Mesodermal cell (in vitro differentiated cells): ENCODE data around the gene SERPINA10.
"Not testable (repeated sequence)": the region's sequence is repeated elsewhere in the genome, so short reads cannot be mapped to it uniquely, and the experiment has no call there.

Source experiments
- H3K27ac ChIP-seq: 2 replicates; pipeline ENCODE4 v1.7.0; 2013; ENCODE audit warnings: mild to moderate bottlenecking, low read depth, low read length, moderate library complexity; ENCODE audit not compliant: severe bottlenecking
- H3K36me3 ChIP-seq: 2 replicates; pipeline ENCODE4 v1.7.1; 2013; ENCODE audit warnings: mild to moderate bottlenecking, low read length, moderate library complexity; ENCODE audit not compliant: control insufficient read depth, insufficient read depth
- H3K4me1 ChIP-seq: one replicate; pipeline ENCODE4 v1.7.1; 2013; ENCODE audit warnings: mild to moderate bottlenecking, low read length; ENCODE audit not compliant: insufficient read depth, control insufficient read depth, poor library complexity, severe bottlenecking
- H3K4me3 ChIP-seq: 2 replicates; pipeline ENCODE4 v1.7.0; 2013; ENCODE audit warnings: low read length, control low read depth, mild to moderate bottlenecking; ENCODE audit not compliant: insufficient read depth, poor library complexity, severe bottlenecking; ENCODE audit errors: extremely low read depth
- H3K9me3 ChIP-seq: 2 replicates; pipeline ENCODE4 v1.7.1; 2013; ENCODE audit warnings: mild to moderate bottlenecking, low read length, moderate library complexity; ENCODE audit not compliant: control insufficient read depth
- WGBS, 2 experiments: methylation state at CpG; one replicate each; pipeline ENCODE4 v1.1.5; 2013; ENCODE audit warnings: missing lambda C conversion rate in 2 of 2; ENCODE audit not compliant: insufficient coverage in 2 of 2; 5-methylcytosine and 5-hydroxymethylcytosine counted together

SERPINA10 gene

GRCh38 chr14:94282991-94283723 lies 9.9 kb downstream of the SERPINA10 start:
- Histone ChIP-seq H3K27ac (no peak overlapping the region), H3K4me3 (no peak overlapping the region), H3K9me3 (no peaks in the 10 kb centered on the region), H3K36me3 (no peaks in the 10 kb centered on the region), H3K4me1 (peaks cover 3% of the 10 kb centered on the region)
- WGBS, 2 experiments, result no CpG with 5 or more reads among the region's 2 CpGs

DNA sequence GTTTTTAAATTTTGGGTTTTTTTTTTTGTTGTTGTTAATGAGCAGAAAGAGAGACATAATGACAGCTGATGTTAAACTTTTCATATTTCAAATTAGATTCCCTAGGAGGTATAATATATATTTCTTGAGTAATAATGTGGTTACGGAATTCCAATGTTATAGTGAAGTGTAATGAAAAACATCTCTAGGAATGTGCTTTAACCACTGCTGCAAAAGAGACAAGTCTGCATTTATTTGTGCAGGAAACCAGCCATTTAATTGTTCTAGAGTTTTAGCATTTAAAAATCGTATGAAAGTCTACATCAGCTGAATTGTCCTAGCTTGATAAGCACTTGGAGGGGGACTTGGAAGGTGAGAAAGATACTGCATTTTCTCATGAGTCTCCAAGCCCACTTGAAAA lies 14.3 kb downstream of the SERPINA10 start:
- H3K27ac ChIP-seq, result no peak overlapping the region
- H3K36me3 ChIP-seq, result no peaks in the 10 kb centered on the region
- no peak overlapping the region for H3K4me3 ChIP-seq
- H3K4me1 ChIP-seq, result peaks cover 3% of the 10 kb centered on the region
- WGBS, 2 experiments, result 71 to 100% methylated on average over 1 of the region's 2 CpGs
- H3K9me3 ChIP-seq, result no peaks in the 10 kb centered on the region

- not testable (repeated sequence) for H3K27ac ChIP-seq, H3K36me3 ChIP-seq, H3K4me1 ChIP-seq, H3K9me3 ChIP-seq, H3K4me3 ChIP-seq
- WGBS, 2 experiments, result 88 to 96% methylated on average over 10 of the region's 11 CpGs
Observed at GRCh38 chr14:94276898-94277561, 16.0 kb downstream of the SERPINA10 start.

DNA sequence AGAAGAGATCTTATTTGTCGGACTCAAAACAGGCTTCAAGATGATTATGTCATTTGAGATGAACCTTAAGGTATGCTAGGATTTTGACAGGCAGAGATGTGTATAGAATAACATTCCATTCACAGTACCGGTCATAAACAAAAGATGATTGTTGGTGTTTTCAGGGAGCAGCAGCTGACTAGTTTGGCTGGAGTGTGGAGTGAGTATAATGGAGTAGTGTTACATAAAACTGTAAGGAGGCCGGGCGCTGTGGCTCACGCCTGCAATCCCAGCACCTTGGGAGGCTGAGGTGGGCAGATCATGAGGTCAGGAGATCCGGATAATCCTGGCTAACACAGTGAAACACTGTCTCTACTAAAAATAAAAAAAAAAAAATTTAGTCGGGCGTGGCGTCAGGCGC lies 23.9 kb downstream of the SERPINA10 start:
- H3K9me3 ChIP-seq, result no peaks in the 10 kb centered on the region
- WGBS, 2 experiments, result 85 to 94% methylated on average over 3 to 4 of the region's 10 CpGs
- H3K27ac ChIP-seq, result no peak overlapping the region
- no peaks in the 10 kb centered on the region for H3K36me3 ChIP-seq
- no peaks in the 10 kb centered on the region for H3K4me1 ChIP-seq
- H3K4me3 ChIP-seq, result no peak overlapping the region

DNA sequence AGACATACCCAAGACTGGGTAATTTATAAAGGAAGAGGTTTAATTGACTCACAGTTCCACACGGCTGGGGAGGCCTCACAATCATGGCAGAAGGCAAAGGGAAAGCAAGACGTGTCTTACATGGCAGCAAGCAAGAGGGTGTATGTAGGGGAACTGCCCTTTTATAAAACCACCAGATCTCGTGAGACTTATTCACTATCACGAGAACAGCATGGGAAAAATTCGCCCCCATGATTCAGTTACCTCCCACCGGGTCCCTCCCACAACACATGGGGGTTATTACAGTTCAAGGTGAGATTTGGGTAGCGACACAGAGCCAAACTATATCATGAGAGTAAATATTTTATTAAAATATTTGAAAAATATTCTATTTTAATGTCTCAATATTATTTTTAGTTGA lies 24.5 kb downstream of the SERPINA10 start:
- not testable (repeated sequence) for H3K27ac ChIP-seq, H3K9me3 ChIP-seq, H3K4me1 ChIP-seq, H3K4me3 ChIP-seq, H3K36me3 ChIP-seq
- WGBS, 2 experiments, result 50 to 83% methylated on average over 1 to 2 of the region's 7 CpGs

- WGBS, 2 experiments, result no CpG with 5 or more reads among the region's 1 CpG
- H3K36me3 ChIP-seq, result no peaks in the 10 kb centered on the region
- H3K4me3 ChIP-seq, result no peak overlapping the region
- H3K4me1 ChIP-seq, result no peaks in the 10 kb centered on the region
- H3K9me3 ChIP-seq, result no peaks in the 10 kb centered on the region
- no peak overlapping the region for H3K27ac ChIP-seq
Observed at GRCh38 chr14:94267352-94267751, 25.7 kb downstream of the SERPINA10 start.

DNA sequence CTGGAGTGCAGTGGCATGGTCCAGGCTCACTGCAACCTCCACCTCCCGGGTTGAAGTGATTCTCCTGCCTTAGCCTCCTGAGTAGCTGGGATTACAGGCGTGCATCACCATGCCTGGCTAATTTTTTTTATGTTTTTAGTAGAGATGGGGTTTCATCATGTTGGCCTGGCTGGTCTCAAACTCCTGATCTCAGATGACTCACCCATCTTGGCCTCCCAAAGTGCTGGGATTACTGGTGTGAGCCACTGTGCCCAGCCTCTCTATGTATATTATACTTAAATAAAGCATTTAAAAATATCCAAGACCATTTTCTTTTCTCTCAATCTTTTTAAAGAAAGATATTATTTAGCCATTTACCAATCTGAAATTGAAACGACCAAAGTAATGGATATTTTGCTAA lies 28.9 kb downstream of the SERPINA10 start:
- H3K9me3 ChIP-seq, H3K4me1 ChIP-seq, H3K36me3 ChIP-seq, H3K27ac ChIP-seq, H3K4me3 ChIP-seq: not testable (repeated sequence)
- WGBS, 2 experiments, result 100% methylated on average over 1 of the region's 3 CpGs; no CpG with 5 or more reads in 1 of the 2 experiments

DNA sequence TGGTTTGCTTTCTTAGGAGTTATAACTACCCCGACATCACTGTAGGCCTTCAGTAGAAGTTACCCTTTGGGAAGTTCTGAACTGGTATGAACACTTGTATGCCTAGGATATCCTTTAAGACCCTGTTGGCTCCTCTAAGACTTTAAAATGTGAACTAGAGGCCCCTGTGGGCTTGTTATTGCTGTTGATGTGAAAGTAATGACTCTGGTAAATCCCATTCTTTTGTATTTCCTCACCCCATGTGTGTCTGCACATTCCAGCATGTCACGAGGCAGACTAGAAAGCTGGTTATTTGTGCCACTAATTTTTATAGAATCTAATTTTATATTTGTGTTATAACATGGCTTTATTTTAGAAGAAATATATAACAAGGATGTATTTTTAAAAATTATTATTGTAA lies 48.9 kb downstream of the SERPINA10 start:
- H3K36me3 ChIP-seq, result no peaks in the 10 kb centered on the region
- no peak overlapping the region for H3K27ac ChIP-seq
- H3K4me3 ChIP-seq, result no peak overlapping the region
- H3K9me3 ChIP-seq, result no peaks in the 10 kb centered on the region
- no peaks in the 10 kb centered on the region for H3K4me1 ChIP-seq
- 100% methylated on average over 1 of the region's 2 CpGs; no CpG with 5 or more reads in 1 of the 2 experiments for WGBS, 2 experiments

DNA sequence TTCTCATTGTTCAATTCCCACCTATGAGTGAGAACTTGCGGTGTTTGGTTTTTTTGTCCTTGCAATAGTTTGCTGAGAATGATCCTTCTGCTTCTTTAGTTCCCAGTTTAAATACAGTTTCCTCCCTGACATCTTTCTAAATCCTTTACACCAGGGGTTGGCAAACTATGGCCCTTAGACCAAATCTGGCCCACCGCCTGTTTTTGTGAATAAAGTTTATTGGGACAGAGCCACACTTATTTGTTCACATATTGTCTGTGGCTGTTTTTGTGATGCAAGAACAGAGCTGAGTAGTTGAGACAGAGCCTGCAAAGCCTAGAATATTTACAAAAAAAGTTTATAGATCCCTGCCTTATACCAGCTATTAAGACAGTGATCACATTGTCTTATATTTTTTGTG lies 53.7 kb downstream of the SERPINA10 start:
- Histone ChIP-seq H3K27ac (no peak overlapping the region), H3K9me3 (no peaks in the 10 kb centered on the region), H3K4me1 (no peaks in the 10 kb centered on the region), H3K36me3 (no peaks in the 10 kb centered on the region), H3K4me3 (no peak overlapping the region)
- WGBS, 2 experiments, result 71 to 83% methylated on average over 1 of the region's 2 CpGs

- 83 to 90% methylated on average over 2 to 3 of the region's 4 CpGs for WGBS, 2 experiments
- Histone ChIP-seq H3K36me3 (no peaks in the 10 kb centered on the region), H3K9me3 (no peaks in the 10 kb centered on the region), H3K27ac (no peak overlapping the region), H3K4me1 (no peaks in the 10 kb centered on the region), H3K4me3 (no peak overlapping the region)
Observed at GRCh38 chr14:94237983-94238382, 55.1 kb downstream of the SERPINA10 start.

- Histone ChIP-seq H3K9me3 (no peaks in the 10 kb centered on the region), H3K36me3 (no peaks in the 10 kb centered on the region), H3K4me3 (no peak overlapping the region), H3K4me1 (no peaks in the 10 kb centered on the region), H3K27ac (no peak overlapping the region)
Observed at GRCh38 chr14:94237046-94237445, 56.0 kb downstream of the SERPINA10 start.
